Right lobe of liver (tissue), 4 donors: ENCODE results near the gene GJA3.

Experiments
- CTCF ChIP-seq, 4 donors: fragments of 200-600 bp in 3 of 4; fragments of 450-650 bp in 1 of 4; IDR thresholded peaks; one replicate each; pipeline versions ENCODE4 v1.5.1 to v1.8.0; 2016 to 2022; ENCODE audit warnings: antibody characterized with exemption in 4 of 4, mild to moderate bottlenecking in 2 of 4
- POLR2A ChIP-seq: fragments of 450-650 bp; IDR thresholded peaks from one replicate; pipeline ENCODE4 v1.6.1; 2017; ENCODE audit warnings: antibody characterized with exemption, mild to moderate bottlenecking
- donor health status: DM: no; HTN: no; CAD: no.
- donor health status: DM: no; HTN: no; CAD: no.
- donor health status: DM: no; HTN: yes; CAD: no.

GRCh38 chr13:20160306-20161274, at the start of gene GJA3:
- TF ChIP-seq POLR2A (no peak), CTCF (IDR thresholded peaks at IDR 0.05) (no peak)
